LNCaP clone FGC (cell line): Measurements from ENCODE around the gene HLA-DMB.

Source experiments
- DNase-seq: peaks from one replicate; pipeline ENCODE4 v3.0.0-alpha.2; 2011; ENCODE audit warnings: low read depth
- H3K4me3 ChIP-seq: 2 replicates; pipeline ENCODE4 v1.5.1; 2011; ENCODE audit warnings: mild to moderate bottlenecking, low read depth, low read length, control low read depth
- TF ChIP-seq, protein P1 (sequence below): IDR thresholded peaks from 2 replicates; pipeline ENCODE4 v1.5.1; 2012; ENCODE audit warnings: mild to moderate bottlenecking; ENCODE audit not compliant: control insufficient read depth, insufficient read depth; ENCODE audit errors: extremely low read depth

HLA-DMB gene

DNA sequence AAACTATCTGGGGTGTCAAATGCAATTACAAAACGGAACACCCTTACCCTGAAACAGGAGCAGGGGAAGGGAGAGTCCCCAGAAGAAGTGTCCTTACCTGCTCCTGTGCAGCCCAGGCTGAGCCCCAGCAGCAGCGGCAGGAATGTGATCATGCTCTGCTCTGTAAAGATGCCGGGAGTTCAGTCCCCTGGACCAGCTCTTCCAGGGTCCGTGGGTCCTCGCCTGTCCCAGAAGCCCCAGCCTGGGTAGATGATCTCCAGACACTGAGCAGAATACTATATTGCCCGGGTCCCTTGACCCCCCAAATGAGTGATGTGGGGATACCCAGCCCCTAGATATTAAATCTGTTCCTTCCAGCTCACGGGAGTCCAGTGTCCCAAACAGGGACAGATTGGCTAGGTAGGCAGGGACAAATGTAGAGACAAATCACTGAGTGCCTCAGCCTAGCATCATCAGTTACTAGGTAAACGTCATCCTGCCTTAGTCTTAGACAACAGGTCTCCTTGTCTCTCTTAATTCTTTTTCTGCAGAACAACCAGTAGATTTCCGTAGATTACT lies at the start of gene HLA-DMB:
TSS of gene HLA-DMB (minus strand) at position 373 of the 558 bp plus-strand sequence. CDS start at position 152, 221 bp downstream.
- H3K4me3 ChIP-seq, result peak within 1 kb of the TSS; percentile 56
- DNase-seq, result peak; percentile 74
- TF ChIP-seq, protein P1, sequence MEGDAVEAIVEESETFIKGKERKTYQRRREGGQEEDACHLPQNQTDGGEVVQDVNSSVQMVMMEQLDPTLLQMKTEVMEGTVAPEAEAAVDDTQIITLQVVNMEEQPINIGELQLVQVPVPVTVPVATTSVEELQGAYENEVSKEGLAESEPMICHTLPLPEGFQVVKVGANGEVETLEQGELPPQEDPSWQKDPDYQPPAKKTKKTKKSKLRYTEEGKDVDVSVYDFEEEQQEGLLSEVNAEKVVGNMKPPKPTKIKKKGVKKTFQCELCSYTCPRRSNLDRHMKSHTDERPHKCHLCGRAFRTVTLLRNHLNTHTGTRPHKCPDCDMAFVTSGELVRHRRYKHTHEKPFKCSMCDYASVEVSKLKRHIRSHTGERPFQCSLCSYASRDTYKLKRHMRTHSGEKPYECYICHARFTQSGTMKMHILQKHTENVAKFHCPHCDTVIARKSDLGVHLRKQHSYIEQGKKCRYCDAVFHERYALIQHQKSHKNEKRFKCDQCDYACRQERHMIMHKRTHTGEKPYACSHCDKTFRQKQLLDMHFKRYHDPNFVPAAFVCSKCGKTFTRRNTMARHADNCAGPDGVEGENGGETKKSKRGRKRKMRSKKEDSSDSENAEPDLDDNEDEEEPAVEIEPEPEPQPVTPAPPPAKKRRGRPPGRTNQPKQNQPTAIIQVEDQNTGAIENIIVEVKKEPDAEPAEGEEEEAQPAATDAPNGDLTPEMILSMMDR, result no peak

DNA sequence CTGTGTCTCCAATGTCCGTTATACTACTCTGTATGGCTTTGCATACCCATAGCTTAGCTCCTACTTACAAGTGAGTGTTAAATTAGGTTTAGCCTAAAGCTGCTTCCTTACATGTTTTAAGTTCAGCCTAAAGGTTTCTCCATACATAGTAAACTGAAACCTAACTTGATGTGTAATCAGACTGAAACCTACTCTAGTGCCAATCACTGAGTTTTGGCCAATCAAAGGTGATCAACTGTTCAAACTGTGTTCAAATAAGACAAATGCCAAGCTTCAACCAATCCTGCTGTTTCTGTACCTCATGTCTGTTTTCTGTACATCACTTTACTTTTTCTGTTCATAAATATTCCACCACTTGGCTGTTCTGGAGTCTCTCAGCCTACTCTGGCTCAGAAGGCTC lies 48.5 kb upstream of the HLA-DMB start:
- no peak overlapping the region for H3K4me3 ChIP-seq
- no peak for DNase-seq
- TF ChIP-seq, protein P1, result no peak

DNA sequence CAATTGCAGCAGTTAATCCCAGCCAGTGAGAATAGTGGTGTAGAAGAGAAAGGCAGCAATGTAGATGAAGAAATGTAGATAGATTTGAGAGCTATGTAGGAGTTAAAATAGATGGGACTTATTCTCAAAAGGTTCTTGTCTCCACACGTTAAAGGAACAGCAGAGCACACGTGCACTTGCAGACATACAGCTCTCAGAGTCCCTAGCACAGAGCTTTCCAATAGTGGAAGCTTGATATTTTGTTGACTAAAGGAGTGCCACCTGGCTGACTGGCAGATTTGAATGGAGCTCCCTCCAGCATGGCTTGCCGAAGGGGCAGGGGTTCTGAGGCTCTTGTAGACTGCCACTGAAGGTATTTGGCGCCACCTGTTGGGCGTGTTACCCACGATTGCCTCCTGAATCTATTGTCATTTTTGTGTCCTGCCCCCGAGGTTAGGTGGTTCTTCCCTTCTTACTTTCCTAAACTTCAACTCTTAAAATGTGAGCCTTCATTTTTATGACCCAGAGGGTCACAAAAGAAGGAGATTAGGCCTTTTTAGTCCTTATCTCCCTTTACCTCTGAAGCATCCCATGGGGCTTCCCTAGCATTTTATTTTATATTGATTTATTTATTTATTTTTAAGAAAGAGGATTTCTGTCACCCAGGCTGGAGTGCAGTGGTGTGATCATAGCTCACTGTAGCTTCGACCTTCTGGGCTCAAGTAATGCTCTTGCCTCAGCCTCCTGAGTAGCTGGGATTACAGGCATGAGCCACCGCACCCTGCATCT lies 44.0 kb upstream of the HLA-DMB start:
- TF ChIP-seq, protein P1, result peak; percentile 89
- H3K4me3 ChIP-seq, result no peak overlapping the region
- DNase-seq, result peak; percentile 94

DNA sequence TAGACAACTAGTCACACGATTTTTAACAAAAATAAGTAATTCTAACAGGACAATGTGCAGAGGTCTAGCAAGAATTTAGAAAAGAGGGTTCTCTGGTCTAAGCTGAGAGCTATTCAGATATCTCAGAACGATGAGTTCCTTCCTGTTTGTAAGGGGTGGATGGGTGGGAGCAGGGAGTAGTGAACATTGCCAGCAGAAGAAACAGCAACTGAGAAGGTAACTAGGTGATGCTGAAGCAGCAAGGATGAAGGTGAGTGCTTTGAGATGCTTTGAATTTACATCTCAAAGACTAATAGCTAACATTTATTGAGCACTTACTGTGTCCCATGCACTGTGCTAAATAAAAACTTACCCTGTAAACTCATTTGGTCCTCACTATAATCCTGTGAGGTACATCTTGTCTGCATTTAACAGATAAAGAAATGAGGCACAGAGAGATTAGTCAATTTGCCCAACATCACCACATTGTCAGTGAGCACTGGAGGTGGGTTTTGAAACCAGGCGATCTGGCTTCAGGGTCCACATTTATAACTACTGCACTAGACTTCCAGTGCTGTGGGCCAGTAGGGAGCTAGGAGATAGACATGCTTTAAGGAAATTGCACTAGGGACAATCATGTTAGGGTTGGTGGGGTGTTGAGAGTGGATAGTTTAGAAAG lies 43.3 kb upstream of the HLA-DMB start:
- DNase-seq, result no peak
- TF ChIP-seq, protein P1, result no peak
- no peak overlapping the region for H3K4me3 ChIP-seq

DNA sequence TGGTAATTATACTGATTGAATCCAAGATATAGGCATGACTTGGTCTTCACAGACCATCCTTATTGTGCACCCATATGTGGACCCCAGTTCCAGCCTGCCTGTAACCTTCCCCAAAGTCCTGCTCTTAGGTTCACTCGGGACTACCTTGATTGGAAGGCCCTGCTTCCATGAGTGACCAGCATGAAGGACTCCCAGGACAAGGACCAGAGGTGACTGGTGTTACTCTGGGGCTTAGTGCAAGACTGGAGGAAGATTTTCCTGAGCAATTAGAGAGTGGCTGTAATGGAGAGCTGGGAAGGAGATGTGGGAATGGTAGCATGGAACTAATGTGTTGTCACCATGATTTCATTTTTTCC lies 42.6 kb upstream of the HLA-DMB start:
- no peak for DNase-seq
- H3K4me3 ChIP-seq, result no peak overlapping the region
- TF ChIP-seq, protein P1, result no peak

DNA sequence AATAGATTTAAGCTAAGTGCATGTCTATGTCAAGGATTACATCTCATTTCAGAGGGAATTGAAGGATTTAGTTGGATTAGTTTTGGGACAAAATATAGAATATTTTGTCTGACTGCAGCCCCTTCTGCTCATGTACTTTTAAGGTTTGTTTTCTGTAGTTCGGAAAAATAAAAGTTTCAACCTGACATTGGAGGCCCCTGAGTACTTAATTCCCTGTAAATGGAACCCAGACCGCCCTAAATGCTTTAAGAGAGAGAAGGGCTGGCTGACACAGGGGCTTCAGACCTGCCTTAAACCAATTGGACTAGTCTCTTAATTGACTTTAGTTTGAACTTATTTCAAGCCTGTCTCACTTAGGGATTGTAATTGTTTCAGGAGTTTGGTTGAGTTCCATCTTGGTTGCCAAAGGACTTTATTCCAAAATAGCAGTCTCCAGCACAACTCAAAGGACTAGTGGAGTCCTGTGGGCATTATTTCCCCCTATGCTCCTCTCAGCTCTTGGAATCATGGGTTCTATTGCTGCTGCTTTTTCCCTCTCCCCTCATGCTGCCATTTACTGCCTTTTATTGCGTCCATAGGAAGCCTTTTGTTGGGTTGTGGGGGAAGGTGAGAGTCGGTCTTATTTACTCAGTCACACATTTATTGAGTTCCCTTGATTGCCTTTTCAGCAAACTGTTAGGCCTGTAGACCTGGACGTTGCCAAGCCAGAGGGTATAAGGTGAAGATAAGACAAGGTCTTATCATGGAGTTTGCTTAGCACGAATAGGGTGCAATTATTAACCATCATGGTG lies 42.1 kb upstream of the HLA-DMB start:
- TF ChIP-seq, protein P1, result no peak
- H3K4me3 ChIP-seq, result no peak overlapping the region
- no peak for DNase-seq
